Endothelial cell of umbilical vein (primary cell): Measurements from ENCODE around the gene WDR86. TPM values are rescaled to one million over a fixed set of nuclear protein-coding genes. Genes with fewer than 3 reads are reported as not detected.

ENCODE experiments used
- BruUV-seq: library from RNA; stranded (reverse); fragments of 400-500 nt; replicated peaks from 2 replicates; lab custom pipeline; 2021; lab: Mats Ljungman, UMichigan
- CTCF ChIA-PET: fragments of 300-600, 350-600 bp; sonication (Branson Sonifier 250); formaldehyde crosslinking; loops from one replicate; lab custom pipeline; 2021; ENCODE audit warnings: antibody characterized with exemption, inconsistent platforms; lab: Charles Lee
- POLR2A ChIA-PET: fragments of 300-600, 350-600 bp; sonication (Branson Sonifier 250); formaldehyde crosslinking; loops from one replicate; lab custom pipeline; 2021; ENCODE audit warnings: antibody characterized with exemption, inconsistent platforms; lab: Charles Lee
- DNase-seq: peaks from one replicate; pipeline ENCODE4 v3.0.0-alpha.2; 2011; ENCODE audit warnings: low read depth, low spot score
- FAIRE-seq: peaks from 2 replicates; lab custom pipeline; 2011; peaks lifted over from hg19 to GRCh38; lab: Jason Lieb, UNC
- H2AFZ ChIP-seq: 2 replicates; pipeline ENCODE4 v1.6.0; 2012; ENCODE audit warnings: low read depth, low read length, control low read depth, inconsistent platforms
- H3K27ac ChIP-seq: 2 replicates; pipeline ENCODE4 v1.5.1; 2011; ENCODE audit warnings: low read depth, mild to moderate bottlenecking, control low read depth, low read length, moderate library complexity; ENCODE audit not compliant: insufficient read depth
- H3K27me3 ChIP-seq, 2 experiments: 2 replicates each; pipeline versions ENCODE4 v1.6.0 to v1.6.1; 2011; ENCODE audit warnings: low read length in 2 of 2, mixed read lengths in 1 of 2; ENCODE audit not compliant: control insufficient read depth in 2 of 2, insufficient read depth in 2 of 2
- H3K36me3 ChIP-seq, 2 experiments: 2 replicates in 1 of 2; 3 replicates in 1 of 2; pipeline ENCODE4 v1.5.1; 2011; ENCODE audit warnings: low read length in 2 of 2, mild to moderate bottlenecking in 1 of 2, moderate library complexity in 1 of 2; ENCODE audit not compliant: control insufficient read depth in 2 of 2, insufficient read depth in 2 of 2; ENCODE audit errors: extremely low read depth in 1 of 2
- H3K4me1 ChIP-seq: 3 replicates; pipeline ENCODE4 v1.5.1; 2011; ENCODE audit warnings: mild to moderate bottlenecking, low read length; ENCODE audit not compliant: control insufficient read depth, insufficient read depth; ENCODE audit errors: extremely low read depth
- H3K4me2 ChIP-seq: 2 replicates; pipeline ENCODE4 v1.6.1; 2011; ENCODE audit warnings: low read length, control low read depth, mixed read lengths; ENCODE audit not compliant: insufficient read depth
- H3K4me3 ChIP-seq, 3 experiments: fragments of 200-600 bp in 1 of 3; sonication (generic), shearing (Covaris generic) in 1 of 3; replicated peaks in 1 of 3; 2 replicates each; pipeline ENCODE4 v1.5.1; 2011 to 2016; ENCODE audit warnings: control low read depth in 3 of 3, low read length in 3 of 3, mild to moderate bottlenecking in 2 of 3, inconsistent platforms in 1 of 3, low read depth in 1 of 3, moderate library complexity in 1 of 3; ENCODE audit not compliant: insufficient read depth in 1 of 3
- H3K79me2 ChIP-seq: 2 replicates; pipeline ENCODE4 v1.6.0; 2012; ENCODE audit warnings: low read length, inconsistent platforms; ENCODE audit not compliant: control insufficient read depth, insufficient read depth
- H3K9ac ChIP-seq: replicated peaks from 2 replicates; pipeline ENCODE3; 2011; ENCODE audit warnings: low read length, control low read depth; ENCODE audit not compliant: insufficient read depth; ENCODE audit errors: extremely low read depth
- H3K9me1 ChIP-seq: replicated peaks from 3 replicates; pipeline ENCODE4 v1.6.0; 2011; ENCODE audit warnings: mild to moderate bottlenecking, low read length; ENCODE audit not compliant: control insufficient read depth, insufficient read depth; ENCODE audit errors: extremely low read depth
- H3K9me3 ChIP-seq: replicated peaks from 2 replicates; pipeline ENCODE4 v1.5.1; 2012; ENCODE audit warnings: low read length, inconsistent platforms; ENCODE audit not compliant: control insufficient read depth, insufficient read depth
- H4K20me1 ChIP-seq: replicated peaks from 2 replicates; pipeline ENCODE3; 2011; ENCODE audit warnings: mild to moderate bottlenecking, low read length; ENCODE audit not compliant: control insufficient read depth, insufficient read depth; ENCODE audit errors: extremely low read depth
- EZH2 ChIP-seq: IDR thresholded peaks from 2 replicates; pipeline ENCODE4 v1.6.1; 2012; ENCODE audit warnings: borderline replicate concordance, low read depth, mild to moderate bottlenecking, moderate library complexity, low read length, inconsistent platforms; ENCODE audit not compliant: severe bottlenecking
- FOS ChIP-seq: IDR thresholded peaks from 2 replicates; pipeline ENCODE4 v1.6.1; 2011; ENCODE audit warnings: mild to moderate bottlenecking, low read length, moderate library complexity, borderline replicate concordance; ENCODE audit not compliant: insufficient read depth
- GATA2 ChIP-seq: IDR thresholded peaks from 2 replicates; pipeline ENCODE4 v1.7.0; 2011; ENCODE audit warnings: low read depth, mild to moderate bottlenecking, moderate library complexity, mixed read lengths, low read length; ENCODE audit not compliant: insufficient read length, insufficient read depth
- JUN ChIP-seq: IDR thresholded peaks from 2 replicates; pipeline ENCODE4 v1.6.1; 2011; ENCODE audit warnings: borderline replicate concordance, low read depth; ENCODE audit not compliant: insufficient read length, insufficient read depth
- MAX ChIP-seq: IDR thresholded peaks from 2 replicates; pipeline ENCODE4 v1.6.1; 2011; ENCODE audit not compliant: insufficient read depth, insufficient read length
- MYC ChIP-seq: IDR thresholded peaks from one replicate; pipeline ENCODE4 v1.6.1; 2011; ENCODE audit warnings: mild to moderate bottlenecking, low read depth, low read length
- POLR2A ChIP-seq: IDR thresholded peaks from 2 replicates; pipeline ENCODE4 v1.6.1; 2012; ENCODE audit warnings: low read depth, mild to moderate bottlenecking, control low read depth, low read length
- POLR2AphosphoS5 ChIP-seq: IDR thresholded peaks from 2 replicates; pipeline ENCODE4 v1.6.1; 2012; ENCODE audit warnings: low read depth, mild to moderate bottlenecking, control low read depth, low read length, moderate library complexity; ENCODE audit not compliant: insufficient read depth
- dilution Hi-C: fragments of 300-500 bp; cut with MboI; formaldehyde crosslinking; loops from one replicate; pipeline ENCODE4 v1.15.0; 2019; ENCODE audit warnings: low sequenced_read_pairs; ENCODE audit not compliant: extremely low pct_ligation_motif_present
- intact Hi-C: fragments of 100-400 bp; cut with micrococcal nuclease; formaldehyde crosslinking; loops from one replicate; pipeline ENCODE4 v1.10.0; 2022
- polyA plus RNA-seq, 4 experiments: library from polyadenylated mRNA; depleted of rRNA in 3 of 4; stranded (reverse) in 3 of 4; unstranded in 1 of 4; fragments of >200 nt; gene quantifications; 2 replicates each; pipeline versions ENCODE4 v1.2.1 to v1.2.3, GENCODE V29; 2011 to 2012; ENCODE audit warnings: missing spikeins in 1 of 4
- total RNA-seq: library from RNA; stranded (reverse); gene quantifications from 2 replicates; pipeline ENCODE4 v1.2.3, GENCODE V29; 2021
- TF ChIP-seq, protein P1 (sequence below), 2 donors: IDR thresholded peaks; 1 replicate in 1 of 2; 2 replicates in 1 of 2; pipeline ENCODE4 v1.5.1; 2011; ENCODE audit warnings: low read length in 2 of 2, mild to moderate bottlenecking in 2 of 2, moderate library complexity in 2 of 2, control low read depth in 1 of 2, inconsistent platforms in 1 of 2, low read depth in 1 of 2; ENCODE audit not compliant: insufficient read depth in 1 of 2; ENCODE audit errors: extremely low read depth in 1 of 2

The WDR86 gene
- total and polyA plus RNA-seq, 2 donors (not counting 3 experiments of a cell fraction or from before 2014, with no cell fraction given), result not detected

DNA sequence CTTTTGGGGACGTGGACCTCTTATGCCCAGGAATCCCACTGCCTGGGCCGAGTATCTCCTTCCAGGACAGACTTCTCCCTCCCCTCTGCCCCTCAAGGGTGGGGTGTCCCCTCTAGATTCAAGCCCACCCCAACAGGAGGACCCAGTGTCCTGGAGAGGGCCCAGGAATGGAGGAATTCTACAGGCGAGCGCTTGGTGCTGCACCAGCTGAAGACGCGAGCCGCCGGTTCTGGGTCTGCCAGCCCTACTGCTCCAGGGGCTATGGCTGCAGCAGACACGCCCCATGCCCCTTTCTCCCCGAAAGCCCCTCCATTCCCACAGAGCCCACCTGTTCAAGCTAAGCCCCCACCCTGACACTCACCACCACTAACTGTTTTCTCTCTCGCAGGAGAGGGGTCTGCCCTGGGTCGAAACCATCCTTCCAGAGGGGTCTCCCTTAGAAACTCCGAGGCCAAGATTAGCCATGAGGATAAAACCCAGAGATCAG is 21.5 kb upstream of the WDR86 start:
- dilution Hi-C loops, result no loop called here
- Histone ChIP-seq H3K4me3 (no peak overlapping the region), H3K36me3 (no peaks in the 10 kb centered on the region), H3K4me1 (no peaks in the 10 kb centered on the region), H3K27me3 (no peaks in the 10 kb centered on the region), H3K9ac (no peak overlapping the region), H4K20me1 (no peaks in the 10 kb centered on the region), H3K9me3 (no peaks in the 10 kb centered on the region), H2AFZ (no peak overlapping the region), H3K79me2 (no peaks in the 10 kb centered on the region), H3K27ac (no peak overlapping the region), H3K4me2 (no peak overlapping the region), H3K9me1 (no peaks in the 10 kb centered on the region)
- BruUV-seq, result no TSS peak
- TF ChIP-seq POLR2AphosphoS5, result no peak
- TF ChIP-seq EZH2, result no peak
- TF ChIP-seq JUN, result no peak
- POLR2A ChIA-PET, result no interaction called here
- intact Hi-C loops, result no loop called here
- DNase-seq, result no peak
- no peak for FAIRE-seq
- CTCF ChIA-PET, result no interaction called here

DNA sequence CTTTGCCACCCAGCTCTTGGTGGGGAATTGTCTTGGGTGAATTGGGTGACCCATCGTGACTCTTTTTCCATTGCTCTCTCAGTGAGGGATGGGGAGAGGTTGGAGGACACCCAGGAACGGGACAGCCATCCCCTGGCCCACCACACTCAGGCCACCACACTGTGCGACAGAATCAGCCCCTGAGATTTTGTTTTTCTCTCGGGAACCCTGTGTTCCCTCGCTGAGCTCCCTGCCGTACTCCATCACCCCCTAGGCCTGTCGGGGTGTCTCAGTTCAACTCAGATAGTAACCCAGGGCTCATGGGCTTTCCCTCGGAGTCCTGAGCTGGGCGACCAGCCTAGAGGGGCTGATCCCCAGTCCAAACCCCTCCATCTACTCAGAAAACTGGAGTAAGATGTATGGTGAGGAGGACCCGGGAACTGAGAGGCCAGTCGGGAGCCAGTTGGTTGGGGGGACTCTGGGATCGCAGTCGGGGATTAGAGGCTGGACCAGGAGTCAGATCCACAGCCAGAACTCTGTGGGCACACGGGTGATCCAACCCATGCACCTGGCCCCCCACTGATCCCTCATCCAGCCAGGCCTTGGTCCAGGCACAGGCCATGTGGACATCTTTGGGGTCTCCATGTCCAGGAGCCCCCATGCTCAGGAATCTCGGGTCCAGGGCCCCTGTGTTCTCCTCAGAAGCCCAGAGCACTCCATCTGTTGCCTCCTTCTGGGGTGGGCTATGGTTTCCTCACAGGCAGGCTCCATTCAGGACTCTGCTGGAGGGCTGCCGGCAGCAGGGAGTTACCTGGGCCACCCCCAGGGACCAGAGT is 20.8 kb upstream of the WDR86 start:
- Histone ChIP-seq H3K27me3 (peaks cover 1 to 2% of the 10 kb centered on the region in 2 experiments), H4K20me1 (no peaks in the 10 kb centered on the region), H3K9me1 (no peaks in the 10 kb centered on the region), H3K79me2 (no peaks in the 10 kb centered on the region), H3K9me3 (no peaks in the 10 kb centered on the region), H3K27ac (no peak overlapping the region), H3K4me1 (no peaks in the 10 kb centered on the region), H3K9ac (no peak overlapping the region), H3K4me2 (no peak overlapping the region), H3K36me3 (no peaks in the 10 kb centered on the region), H3K4me3 (no peak overlapping the region), H2AFZ (no peak overlapping the region)
- DNase-seq, result no peak
- no TSS peak for BruUV-seq
- intact Hi-C loops (no loop called here), dilution Hi-C loops (no loop called here)
- CTCF ChIA-PET, result no interaction called here
- POLR2A ChIA-PET, result no interaction called here
- TF ChIP-seq MYC (no peak), POLR2AphosphoS5 (no peak), MAX (no peak), EZH2 (no peak), JUN (no peak), FOS (no peak), POLR2A (no peak), GATA2 (no peak)
- TF ChIP-seq, protein P1, sequence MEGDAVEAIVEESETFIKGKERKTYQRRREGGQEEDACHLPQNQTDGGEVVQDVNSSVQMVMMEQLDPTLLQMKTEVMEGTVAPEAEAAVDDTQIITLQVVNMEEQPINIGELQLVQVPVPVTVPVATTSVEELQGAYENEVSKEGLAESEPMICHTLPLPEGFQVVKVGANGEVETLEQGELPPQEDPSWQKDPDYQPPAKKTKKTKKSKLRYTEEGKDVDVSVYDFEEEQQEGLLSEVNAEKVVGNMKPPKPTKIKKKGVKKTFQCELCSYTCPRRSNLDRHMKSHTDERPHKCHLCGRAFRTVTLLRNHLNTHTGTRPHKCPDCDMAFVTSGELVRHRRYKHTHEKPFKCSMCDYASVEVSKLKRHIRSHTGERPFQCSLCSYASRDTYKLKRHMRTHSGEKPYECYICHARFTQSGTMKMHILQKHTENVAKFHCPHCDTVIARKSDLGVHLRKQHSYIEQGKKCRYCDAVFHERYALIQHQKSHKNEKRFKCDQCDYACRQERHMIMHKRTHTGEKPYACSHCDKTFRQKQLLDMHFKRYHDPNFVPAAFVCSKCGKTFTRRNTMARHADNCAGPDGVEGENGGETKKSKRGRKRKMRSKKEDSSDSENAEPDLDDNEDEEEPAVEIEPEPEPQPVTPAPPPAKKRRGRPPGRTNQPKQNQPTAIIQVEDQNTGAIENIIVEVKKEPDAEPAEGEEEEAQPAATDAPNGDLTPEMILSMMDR (IDR thresholded peaks at IDR 0.05; ENCODE audit: extremely low read depth in 1 of 2, insufficient read depth in 1 of 2, low read depth in 1 of 2, low read length in 2 of 2), result no peak
- no peak for FAIRE-seq
